ENCODE measurements around the gene BACH1.

The BACH1 gene

DNA sequence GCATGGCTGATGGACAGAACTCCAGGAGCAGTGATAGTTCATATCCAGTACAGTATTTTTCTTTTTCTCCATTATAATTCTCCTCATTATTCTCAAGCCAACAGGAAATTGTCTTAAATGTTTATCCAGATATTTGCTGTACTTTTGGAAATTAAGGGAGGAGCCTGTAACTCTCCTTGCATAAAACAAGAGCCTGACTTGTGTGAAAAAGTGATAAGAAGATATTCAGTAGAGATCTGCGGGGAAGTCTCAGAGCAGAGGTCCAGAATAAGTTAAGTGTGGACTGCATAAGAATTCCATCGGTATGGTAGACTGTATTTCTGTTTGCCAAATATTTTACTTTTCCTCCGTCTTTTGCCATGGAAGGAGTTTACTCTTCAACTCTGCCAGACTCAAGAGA lies 70.2 kb downstream of the BACH1 start:
- no peak overlapping the region for H3K4me3 ChIP-seq (ENCODE audit: low read depth in 1 of 2, low read length in 2 of 2)
- H3K9me3 ChIP-seq (ENCODE audit: control insufficient read depth in 1 of 2, low read length in 2 of 2), result no peaks in the 10 kb centered on the region
- H3K27me3 ChIP-seq (ENCODE audit: low read depth, low read length), result no peaks in the 10 kb centered on the region
- no peaks in the 10 kb centered on the region for H3K4me1 ChIP-seq (ENCODE audit: control insufficient read depth in 1 of 2, insufficient read depth in 2 of 2, low read length in 2 of 2)
- H3K27ac ChIP-seq (ENCODE audit: low read length), result no peak overlapping the region
- no peaks in the 10 kb centered on the region for H3K36me3 ChIP-seq (ENCODE audit: control insufficient read depth in 1 of 2, insufficient read depth in 2 of 2, low read length in 2 of 2)

DNA sequence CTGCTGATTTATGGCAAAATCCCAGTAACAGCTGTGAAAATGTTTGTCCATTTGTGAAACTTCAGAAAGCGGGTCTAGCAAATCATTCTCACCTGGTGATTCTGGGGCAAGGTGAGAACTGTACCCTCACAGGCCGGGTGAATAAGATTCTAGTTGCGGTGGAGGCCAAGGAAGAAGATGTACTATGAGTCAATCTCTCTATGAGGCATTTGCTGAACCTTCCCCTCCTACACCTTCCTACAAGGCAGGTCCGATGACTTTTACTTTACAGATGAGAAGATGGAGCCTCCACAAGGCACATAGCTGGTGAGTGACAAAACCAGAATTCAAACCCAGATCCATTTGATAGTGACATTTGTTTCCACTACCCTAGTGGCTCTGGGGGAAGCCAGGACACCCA lies 72.7 kb downstream of the BACH1 start:
- H3K4me1 ChIP-seq (ENCODE audit: control insufficient read depth in 1 of 2, insufficient read depth in 2 of 2, low read length in 2 of 2), result no peaks in the 10 kb centered on the region
- no peaks in the 10 kb centered on the region for H3K9me3 ChIP-seq (ENCODE audit: control insufficient read depth in 1 of 2, low read length in 2 of 2)
- H3K36me3 ChIP-seq (ENCODE audit: control insufficient read depth in 1 of 2, insufficient read depth in 2 of 2, low read length in 2 of 2), result no peaks in the 10 kb centered on the region
- H3K4me3 ChIP-seq (ENCODE audit: low read depth in 1 of 2, low read length in 2 of 2), result no peak overlapping the region
- no peaks in the 10 kb centered on the region for H3K27me3 ChIP-seq (ENCODE audit: low read depth, low read length)
- H3K27ac ChIP-seq (ENCODE audit: low read length), result no peak overlapping the region

DNA sequence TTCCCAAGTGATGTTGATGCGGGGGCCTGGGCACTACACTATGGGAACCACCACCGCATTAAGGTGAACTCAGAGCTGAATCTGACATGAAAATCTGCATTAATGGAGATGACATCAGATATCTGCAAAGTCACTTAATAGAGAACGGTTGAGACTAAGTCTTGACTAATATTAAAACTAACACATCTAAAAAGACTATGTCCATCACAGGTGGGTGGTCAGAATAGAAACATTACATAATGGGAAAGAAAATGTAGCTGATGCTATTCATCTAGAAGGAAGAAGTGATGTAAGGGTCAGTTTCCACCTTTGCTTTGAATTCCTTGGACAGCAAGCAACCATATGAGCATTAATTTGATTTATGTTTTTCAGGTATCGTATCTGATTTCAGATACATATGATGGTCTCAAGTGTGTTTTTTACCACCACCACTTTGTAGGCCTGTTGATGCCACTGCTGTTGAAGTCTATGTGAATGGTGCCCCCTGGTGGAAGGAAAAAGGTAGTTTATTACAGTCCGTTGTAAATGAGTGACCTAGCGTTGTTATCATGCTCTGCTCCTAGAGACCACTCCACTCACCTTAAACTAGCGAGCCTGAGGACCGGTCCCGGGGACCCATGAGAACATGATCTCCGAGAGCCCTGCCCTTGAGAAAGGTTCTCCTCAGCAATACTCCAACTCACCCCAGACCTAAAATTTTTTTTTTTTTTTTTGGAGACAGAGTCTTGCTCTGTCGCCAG lies 73.5 kb downstream of the BACH1 start:
- no peak overlapping the region for H3K4me3 ChIP-seq (ENCODE audit: low read depth in 1 of 2, low read length in 2 of 2)
- no peaks in the 10 kb centered on the region for H3K4me1 ChIP-seq (ENCODE audit: control insufficient read depth in 1 of 2, insufficient read depth in 2 of 2, low read length in 2 of 2)
- no peaks in the 10 kb centered on the region for H3K9me3 ChIP-seq (ENCODE audit: control insufficient read depth in 1 of 2, low read length in 2 of 2)
- H3K27me3 ChIP-seq (ENCODE audit: low read depth, low read length), result no peaks in the 10 kb centered on the region
- no peak overlapping the region for H3K27ac ChIP-seq (ENCODE audit: low read length)
- H3K36me3 ChIP-seq (ENCODE audit: control insufficient read depth in 1 of 2, insufficient read depth in 2 of 2, low read length in 2 of 2), result no peaks in the 10 kb centered on the region

DNA sequence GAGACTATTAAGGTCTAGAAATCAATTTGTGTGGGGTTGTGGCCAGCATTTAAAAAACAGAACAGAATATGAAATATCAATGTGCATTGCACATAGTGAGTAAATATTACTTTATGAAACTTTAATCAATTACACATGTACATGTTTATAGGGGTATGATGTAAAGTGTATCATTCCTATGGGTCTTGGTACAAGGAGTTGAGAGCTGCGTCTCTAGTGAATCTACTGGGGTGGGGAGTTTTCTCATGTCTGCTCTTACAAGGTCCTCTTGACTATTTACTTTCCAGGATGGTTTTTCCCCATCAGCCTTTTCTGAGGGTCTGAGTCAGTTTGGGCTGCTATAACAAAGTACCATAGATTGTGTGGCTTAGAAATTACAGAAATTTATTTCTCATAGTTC lies 75.8 kb downstream of the BACH1 start:
- H3K4me1 ChIP-seq (ENCODE audit: control insufficient read depth in 1 of 2, insufficient read depth in 2 of 2, low read length in 2 of 2), result no peaks in the 10 kb centered on the region
- H3K27me3 ChIP-seq (ENCODE audit: low read depth, low read length), result no peaks in the 10 kb centered on the region
- H3K27ac ChIP-seq (ENCODE audit: low read length), result no peak overlapping the region
- no peaks in the 10 kb centered on the region for H3K9me3 ChIP-seq (ENCODE audit: control insufficient read depth in 1 of 2, low read length in 2 of 2)
- H3K4me3 ChIP-seq (ENCODE audit: low read depth in 1 of 2, low read length in 2 of 2), result no peak overlapping the region
- H3K36me3 ChIP-seq (ENCODE audit: control insufficient read depth in 1 of 2, insufficient read depth in 2 of 2, low read length in 2 of 2), result no peaks in the 10 kb centered on the region

DNA sequence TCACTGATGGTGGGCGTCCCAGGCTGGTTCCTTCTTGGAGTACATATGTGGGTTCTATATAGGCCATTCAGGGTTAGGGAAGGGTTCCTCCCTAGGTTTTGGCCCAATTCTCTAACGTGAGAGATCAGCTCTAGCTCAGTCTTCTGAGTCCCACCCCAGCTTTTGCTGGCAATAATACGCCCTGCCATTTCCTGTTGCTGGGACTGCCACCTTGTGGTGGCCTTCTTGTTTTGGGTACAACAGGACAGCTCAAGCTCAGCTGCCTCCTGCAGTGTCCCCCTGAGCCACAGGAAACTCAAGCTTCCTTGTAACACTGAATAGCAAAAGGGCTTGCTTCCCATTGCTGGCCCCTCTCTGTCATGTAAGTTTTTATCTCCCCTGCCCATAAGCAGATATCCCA lies 77.8 kb downstream of the BACH1 start:
- no peaks in the 10 kb centered on the region for H3K4me1 ChIP-seq (ENCODE audit: control insufficient read depth in 1 of 2, insufficient read depth in 2 of 2, low read length in 2 of 2)

DNA sequence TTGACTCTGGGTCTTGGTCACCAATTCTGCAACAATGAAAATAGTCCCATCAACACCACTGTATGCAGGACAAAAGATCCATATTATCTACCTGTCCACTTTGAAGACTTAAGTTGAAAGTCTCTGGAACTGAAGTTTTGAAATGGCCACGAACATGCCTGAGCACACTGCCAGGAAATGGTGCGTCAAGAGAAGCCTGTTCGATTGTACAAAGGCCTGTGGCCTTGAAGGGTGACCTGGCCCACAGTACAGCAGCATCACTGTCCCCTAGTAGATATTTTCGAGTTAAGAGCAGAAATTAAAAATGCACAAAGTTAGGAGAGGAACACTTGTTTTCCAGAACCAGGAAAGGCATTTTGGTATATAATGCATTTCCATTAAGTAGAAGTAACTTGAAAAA lies 78.5 kb downstream of the BACH1 start:
- Histone ChIP-seq H3K9me3 (ENCODE audit: control insufficient read depth in 1 of 2, low read length in 2 of 2) (no peaks in the 10 kb centered on the region), H3K4me3 (ENCODE audit: low read depth in 1 of 2, low read length in 2 of 2) (no peak overlapping the region), H3K4me1 (ENCODE audit: control insufficient read depth in 1 of 2, insufficient read depth in 2 of 2, low read length in 2 of 2) (no peaks in the 10 kb centered on the region), H3K27ac (ENCODE audit: low read length) (no peak overlapping the region), H3K27me3 (ENCODE audit: low read depth, low read length) (no peaks in the 10 kb centered on the region), H3K36me3 (ENCODE audit: control insufficient read depth in 1 of 2, insufficient read depth in 2 of 2, low read length in 2 of 2) (no peaks in the 10 kb centered on the region)

More for the DNA sequence above, 77.8 kb downstream of the BACH1 start:
- H3K9me3 ChIP-seq (ENCODE audit: control insufficient read depth in 1 of 2, low read length in 2 of 2), result no peaks in the 10 kb centered on the region
- no peak overlapping the region for H3K27ac ChIP-seq (ENCODE audit: low read length)
- no peaks in the 10 kb centered on the region for H3K36me3 ChIP-seq (ENCODE audit: control insufficient read depth in 1 of 2, insufficient read depth in 2 of 2, low read length in 2 of 2)
- H3K4me3 ChIP-seq (ENCODE audit: low read depth in 1 of 2, low read length in 2 of 2), result no peak overlapping the region
- no peaks in the 10 kb centered on the region for H3K27me3 ChIP-seq (ENCODE audit: low read depth, low read length)

DNA sequence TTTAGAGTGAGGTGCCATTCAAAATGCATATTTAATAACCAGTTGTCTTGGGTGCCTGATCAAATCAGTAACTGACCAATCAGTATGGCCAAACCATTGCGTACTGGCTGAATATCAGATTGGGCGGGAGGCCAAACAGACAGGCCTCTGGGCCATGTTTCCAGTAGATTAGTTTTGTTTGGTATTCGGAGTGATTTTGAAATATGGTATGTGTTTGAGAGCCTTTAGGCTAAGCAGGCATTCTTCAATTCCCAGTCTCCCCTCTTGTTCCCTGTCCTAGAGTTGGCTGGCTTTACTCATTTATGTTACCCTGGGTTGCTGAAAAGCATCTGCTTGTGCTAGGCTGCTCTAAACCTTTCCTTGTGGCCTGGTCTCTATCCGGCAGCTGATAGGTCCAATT lies 80.1 kb downstream of the BACH1 start:
- Histone ChIP-seq H3K27ac (ENCODE audit: low read length) (no peak overlapping the region), H3K4me3 (ENCODE audit: low read depth in 1 of 2, low read length in 2 of 2) (no peak overlapping the region), H3K4me1 (ENCODE audit: control insufficient read depth in 1 of 2, insufficient read depth in 2 of 2, low read length in 2 of 2) (no peaks in the 10 kb centered on the region), H3K9me3 (ENCODE audit: control insufficient read depth in 1 of 2, low read length in 2 of 2) (no peaks in the 10 kb centered on the region), H3K27me3 (ENCODE audit: low read depth, low read length) (no peaks in the 10 kb centered on the region), H3K36me3 (ENCODE audit: control insufficient read depth in 1 of 2, insufficient read depth in 2 of 2, low read length in 2 of 2) (no peaks in the 10 kb centered on the region)

DNA sequence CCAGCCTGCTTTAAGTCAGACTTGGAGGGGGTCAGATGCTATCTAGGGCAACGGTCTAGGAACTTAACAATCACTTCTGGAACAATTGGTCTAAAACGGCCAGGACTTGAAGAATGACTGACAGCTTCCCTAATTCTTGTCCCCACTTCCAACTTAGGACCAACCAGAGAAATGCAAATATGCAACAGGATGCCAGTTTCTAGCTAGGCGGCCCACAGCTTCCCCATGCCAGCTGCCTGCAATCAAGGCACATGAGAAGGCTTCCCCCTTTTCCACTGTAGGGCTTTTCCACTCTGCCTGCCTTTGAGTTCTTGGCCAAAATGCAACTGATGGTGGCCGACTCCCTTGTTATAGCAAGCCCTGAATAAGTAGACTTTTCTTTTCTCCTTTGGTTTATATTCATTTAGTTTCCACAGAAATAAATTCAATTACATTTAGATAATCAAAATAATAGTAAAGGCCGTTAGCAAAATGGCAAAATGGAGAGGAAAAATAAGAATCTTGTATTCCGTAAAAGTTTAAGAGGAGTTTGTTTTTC lies 80.9 kb downstream of the BACH1 start:
- no peak overlapping the region for H3K27ac ChIP-seq (ENCODE audit: low read length)
- H3K4me1 ChIP-seq (ENCODE audit: control insufficient read depth in 1 of 2, insufficient read depth in 2 of 2, low read length in 2 of 2), result no peaks in the 10 kb centered on the region
- H3K9me3 ChIP-seq (ENCODE audit: control insufficient read depth in 1 of 2, low read length in 2 of 2), result no peaks in the 10 kb centered on the region
- no peak overlapping the region for H3K4me3 ChIP-seq (ENCODE audit: low read depth in 1 of 2, low read length in 2 of 2)
- no peaks in the 10 kb centered on the region for H3K27me3 ChIP-seq (ENCODE audit: low read depth, low read length)
- H3K36me3 ChIP-seq (ENCODE audit: control insufficient read depth in 1 of 2, insufficient read depth in 2 of 2, low read length in 2 of 2), result no peaks in the 10 kb centered on the region

DNA sequence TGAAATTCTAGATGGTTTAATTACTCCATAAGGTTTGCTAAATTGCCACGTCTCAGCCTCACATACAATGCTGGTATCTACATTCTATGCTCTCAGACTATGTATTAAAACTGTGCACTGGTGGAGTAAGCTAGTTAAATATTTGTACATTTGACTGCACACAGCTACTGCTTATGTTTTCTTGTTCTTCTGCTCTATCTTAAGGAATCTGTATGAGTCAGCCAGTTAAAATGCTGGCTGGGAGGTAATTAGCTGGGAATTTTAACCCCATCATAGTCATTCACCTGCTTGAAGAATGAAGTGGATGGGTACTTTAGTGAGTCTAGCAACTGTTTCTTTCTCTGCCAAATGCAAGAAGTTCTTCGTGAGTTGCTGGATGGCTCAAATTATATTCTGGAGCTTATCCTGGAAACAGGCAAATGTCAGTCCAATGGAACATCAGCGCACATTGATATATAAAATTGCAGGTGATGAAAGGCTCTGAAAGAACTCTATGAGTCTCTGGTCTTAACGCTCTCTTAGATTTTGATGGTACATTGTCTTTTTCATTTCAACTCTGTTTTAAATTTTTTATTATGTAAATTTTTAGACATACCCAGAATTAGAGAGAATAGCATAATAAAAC lies 83.4 kb downstream of the BACH1 start:
- H3K27me3 ChIP-seq (ENCODE audit: low read depth, low read length), result no peaks in the 10 kb centered on the region
- H3K36me3 ChIP-seq (ENCODE audit: control insufficient read depth in 1 of 2, insufficient read depth in 2 of 2, low read length in 2 of 2), result no peaks in the 10 kb centered on the region
- no peak overlapping the region for H3K4me3 ChIP-seq (ENCODE audit: low read depth in 1 of 2, low read length in 2 of 2)
- H3K27ac ChIP-seq (ENCODE audit: low read length), result no peak overlapping the region
- no peaks in the 10 kb centered on the region for H3K9me3 ChIP-seq (ENCODE audit: control insufficient read depth in 1 of 2, low read length in 2 of 2)
- no peaks in the 10 kb centered on the region for H3K4me1 ChIP-seq (ENCODE audit: control insufficient read depth in 1 of 2, insufficient read depth in 2 of 2, low read length in 2 of 2)

DNA sequence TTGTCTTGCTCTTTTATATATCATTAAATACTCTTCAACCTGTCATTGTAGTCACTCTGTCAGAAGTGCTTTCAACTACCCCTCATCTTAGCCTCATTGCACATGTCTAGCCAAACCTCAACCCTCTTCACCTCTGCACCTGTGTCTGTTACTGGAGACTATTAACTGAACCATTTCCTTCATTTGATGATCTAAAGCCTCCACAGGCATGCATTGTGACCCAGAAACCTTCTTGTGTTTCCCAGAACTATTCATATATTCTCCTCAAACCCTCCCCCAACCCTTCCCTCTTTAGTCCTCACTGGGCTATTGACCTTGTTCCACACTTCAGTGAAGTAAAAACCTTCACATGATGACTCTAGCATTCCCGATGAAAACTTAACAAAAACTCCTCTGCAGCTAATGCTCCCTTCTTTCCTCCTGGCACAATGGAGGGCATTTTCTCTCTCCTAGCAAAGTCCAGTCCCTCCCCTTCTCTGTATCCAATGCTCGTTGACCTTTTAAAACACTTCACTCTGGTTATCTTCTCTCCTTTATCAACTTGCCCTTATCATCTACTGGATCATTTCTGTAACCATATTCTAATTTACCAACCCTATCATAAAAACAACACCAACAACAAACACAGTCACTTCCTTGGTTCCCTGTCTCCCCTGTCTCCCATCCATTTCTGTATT lies 86.1 kb downstream of the BACH1 start:
- Histone ChIP-seq H3K27ac (ENCODE audit: low read length) (no peak overlapping the region), H3K9me3 (ENCODE audit: control insufficient read depth in 1 of 2, low read length in 2 of 2) (no peaks in the 10 kb centered on the region), H3K36me3 (ENCODE audit: control insufficient read depth in 1 of 2, insufficient read depth in 2 of 2, low read length in 2 of 2) (no peaks in the 10 kb centered on the region), H3K4me1 (ENCODE audit: control insufficient read depth in 1 of 2, insufficient read depth in 2 of 2, low read length in 2 of 2) (no peaks in the 10 kb centered on the region), H3K4me3 (ENCODE audit: low read depth in 1 of 2, low read length in 2 of 2) (no peak overlapping the region), H3K27me3 (ENCODE audit: low read depth, low read length) (no peaks in the 10 kb centered on the region)

DNA sequence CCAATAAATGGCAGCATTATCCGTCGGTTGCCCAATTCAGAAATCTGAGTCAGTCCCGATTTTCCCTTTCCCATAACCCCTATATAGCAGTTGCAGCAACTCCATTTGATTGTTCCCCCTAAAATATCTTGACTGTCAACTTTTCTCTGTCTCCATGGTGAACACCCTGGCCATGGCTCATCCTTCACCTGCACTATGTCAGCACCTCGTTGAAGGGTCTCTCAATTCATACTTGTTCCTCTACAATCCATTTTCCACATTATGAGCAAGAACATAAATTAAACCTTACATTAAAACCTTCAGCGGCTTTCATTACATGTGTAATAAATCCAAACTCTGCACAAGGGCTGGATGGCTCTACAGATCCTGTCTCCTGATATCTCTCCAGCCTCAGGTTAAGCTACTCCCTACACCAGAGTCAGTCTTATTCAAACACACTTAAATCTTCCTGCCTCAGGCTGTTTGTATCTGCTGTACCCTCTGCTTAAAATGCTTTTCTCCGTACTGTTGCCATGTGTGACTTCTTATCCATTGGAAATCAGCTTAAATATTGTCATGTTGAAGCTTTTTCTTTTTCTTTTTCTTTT lies 87.3 kb downstream of the BACH1 start:
- no peaks in the 10 kb centered on the region for H3K27me3 ChIP-seq (ENCODE audit: low read depth, low read length)
- no peak overlapping the region for H3K27ac ChIP-seq (ENCODE audit: low read length)

More for the DNA sequence above, 87.3 kb downstream of the BACH1 start:
- no peak overlapping the region for H3K4me3 ChIP-seq (ENCODE audit: low read depth in 1 of 2, low read length in 2 of 2)
- H3K4me1 ChIP-seq (ENCODE audit: control insufficient read depth in 1 of 2, insufficient read depth in 2 of 2, low read length in 2 of 2), result no peaks in the 10 kb centered on the region
- no peaks in the 10 kb centered on the region for H3K36me3 ChIP-seq (ENCODE audit: control insufficient read depth in 1 of 2, insufficient read depth in 2 of 2, low read length in 2 of 2)
- H3K9me3 ChIP-seq (ENCODE audit: control insufficient read depth in 1 of 2, low read length in 2 of 2), result no peaks in the 10 kb centered on the region
